HepG2 (cell line): ENCODE measurements around the gene BZW1. TPM values are rescaled to one million over a fixed set of nuclear protein-coding genes. Genes with fewer than 3 reads are reported as not detected.

Experiments used
- AHDC1 ChIP-seq: sonication (generic); formaldehyde crosslinking; IDR thresholded peaks from 2 replicates; pipeline ENCODE4 v1.5.1; 2020; ENCODE audit warnings: mild to moderate bottlenecking, missing genetic modification reagents, borderline replicate concordance
- CBX2 ChIP-seq, 2 experiments: fragments of 200-600 bp in 1 of 2; sonication (generic); formaldehyde crosslinking in 1 of 2; IDR thresholded peaks; 2 replicates each; pipeline versions ENCODE4 v1.7.0 to v1.8.1; 2018 to 2022; ENCODE audit warnings: low read depth in 2 of 2, low read length in 1 of 2, mild to moderate bottlenecking in 1 of 2, missing genetic modification reagents in 1 of 2
- CERS6 ChIP-seq: sonication (generic); formaldehyde crosslinking; IDR thresholded peaks from 2 replicates; pipeline ENCODE4 v1.5.0; 2020; ENCODE audit warnings: missing genetic modification reagents
- ELK4 ChIP-seq: sonication (generic); formaldehyde crosslinking; IDR thresholded peaks from 2 replicates; pipeline ENCODE4 v1.9.0; 2021; ENCODE audit warnings: missing genetic modification reagents, borderline replicate concordance
- EZH2 ChIP-seq: conservative IDR thresholded peaks from 2 replicates; pipeline ENCODE4 v1.6.1; 2012; ENCODE audit warnings: mild to moderate bottlenecking, low read depth, low read length, moderate library complexity
- PATZ1 ChIP-seq: sonication (generic); formaldehyde crosslinking; IDR thresholded peaks from 2 replicates; pipeline ENCODE4 v1.4.0; 2020; ENCODE audit warnings: missing genetic modification reagents
- RFX1 ChIP-seq: fragments of 450-650 bp; IDR thresholded peaks from 2 replicates; pipeline ENCODE4 v1.6.1; 2017
- SAP130 ChIP-seq: IDR thresholded peaks from 2 replicates; pipeline ENCODE4 v1.6.1; 2016; ENCODE audit warnings: low read depth
- ZBTB49 ChIP-seq: sonication (generic); formaldehyde crosslinking; IDR thresholded peaks from 2 replicates; pipeline ENCODE4 v1.4.0; 2020; ENCODE audit warnings: missing genetic modification reagents, borderline replicate concordance
- ZNF616 ChIP-seq: sonication (generic); formaldehyde crosslinking; IDR thresholded peaks from 2 replicates; pipeline ENCODE4 v1.5.0; 2020; ENCODE audit warnings: low read depth, mild to moderate bottlenecking, missing genetic modification reagents
- ZNF704 ChIP-seq: sonication (generic); formaldehyde crosslinking; IDR thresholded peaks from 2 replicates; pipeline ENCODE4 v1.8.1; 2023; ENCODE audit warnings: mild to moderate bottlenecking, inconsistent platforms, moderate library complexity, missing genetic modification reagents, borderline replicate concordance
- ZNF766 ChIP-seq: sonication (generic); formaldehyde crosslinking; IDR thresholded peaks from 2 replicates; pipeline ENCODE4 v1.5.0; 2020; ENCODE audit warnings: missing genetic modification reagents, borderline replicate concordance
- ZNF816 ChIP-seq: sonication (generic); formaldehyde crosslinking; IDR thresholded peaks from 2 replicates; pipeline ENCODE4 v1.8.0; 2022; ENCODE audit warnings: missing genetic modification reagents, mild to moderate bottlenecking, borderline replicate concordance
- polyA plus RNA-seq, 8 experiments: library from polyadenylated mRNA; depleted of rRNA in 3 of 8; stranded (reverse) in 7 of 8; unstranded in 1 of 8; fragments of >200 nt; fragmentation: Illumina TruSeq in 4 of 8; extraction: Trizol in 4 of 8; gene quantifications; 2 replicates each; pipeline versions ENCODE4 v1.2.1 to v1.2.3, GENCODE V29; 2011 to 2016; ENCODE audit warnings: low read depth in 4 of 8, missing spikeins in 1 of 8, mixed read lengths in 1 of 8; ENCODE audit not compliant: insufficient read depth in 1 of 8
- total RNA-seq, 5 experiments: library from RNA; depleted of rRNA; stranded (reverse); fragments of >200 nt; fragmentation: Illumina TruSeq; extraction: Trizol; gene quantifications; 2 replicates each; pipeline ENCODE4 v1.2.3, GENCODE V29; 2016; ENCODE audit warnings: low read depth in 1 of 5

The BZW1 gene
- total and polyA plus RNA-seq, 2 of the 13 experiments (the other 11 are each of a cell fraction or from before 2014, with no cell fraction given) = 106 to 384 TPM

GRCh38 chr2:200843993-200844948, 32.6 kb downstream of the BZW1 start (continued):
- TF ChIP-seq ZBTB49 = no peak
- no peak for TF ChIP-seq EZH2
- no peak for TF ChIP-seq ZNF616 (CRISPR knock-in tag)
- TF ChIP-seq ZNF766 = 0 out of 2 replicates have a peak, but pooled peaks have one; percentile 79
- TF ChIP-seq RFX1 = no peak
- TF ChIP-seq ZNF704 (CRISPR knock-in tag) = no peak
- no peak for TF ChIP-seq PATZ1 (CRISPR knock-in tag)
- TF ChIP-seq CBX2 (IDR thresholded peaks at IDR 0.05; ENCODE audit: low read depth, low read length) = no peak
- no peak for TF ChIP-seq CBX2 (CRISPR knock-in tag; IDR thresholded peaks at IDR 0.05; ENCODE audit: low read depth)
- no peak for TF ChIP-seq ELK4 (CRISPR knock-in tag)
- no peak for TF ChIP-seq ZNF816 (CRISPR knock-in tag)
- no peak for TF ChIP-seq CERS6 (CRISPR knock-in tag)
- no peak; the same call in 1 of the 2 replicates for TF ChIP-seq AHDC1
- TF ChIP-seq SAP130 (CRISPR knock-in tag) = no peak
